ENCODE results near the gene PPP1R12B.
"Not testable (repeated sequence)": the region's sequence is repeated elsewhere in the genome, so short reads cannot be mapped to it uniquely, and the experiment has no call there.

The PPP1R12B gene

DNA sequence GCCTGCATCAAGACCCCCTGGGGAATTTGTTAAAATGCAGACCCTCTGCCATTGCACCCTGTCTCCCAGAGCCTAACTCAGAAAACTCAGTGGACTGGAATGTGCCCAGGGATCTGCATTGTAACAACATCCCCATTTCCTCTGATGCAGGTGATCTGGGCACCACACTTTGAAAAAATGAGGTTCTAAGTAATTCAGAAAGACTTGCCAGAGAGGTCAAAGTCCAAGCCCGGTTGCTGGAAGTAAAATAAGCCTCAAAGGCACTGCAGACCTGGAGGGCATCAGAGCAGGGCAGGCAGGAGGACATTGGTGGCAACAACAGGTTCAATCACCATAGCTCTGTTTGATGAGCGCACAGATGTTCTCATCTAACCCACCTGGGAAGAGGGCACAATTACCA lies 271.0 kb downstream of the PPP1R12B start:
- H3K9ac ChIP-seq (ENCODE audit: low read depth, low read length), result no peak overlapping the region
- H3K36me3 ChIP-seq (ENCODE audit: insufficient read depth, low read length), result no peaks in the 10 kb centered on the region
- no peaks in the 10 kb centered on the region for H3K9me3 ChIP-seq (ENCODE audit: insufficient read depth, low read length, severe bottlenecking)
- no peak overlapping the region for H2AFZ ChIP-seq (ENCODE audit: low read depth, low read length)
- ATAC-seq (ENCODE audit: insufficient read depth, low read depth), result no peak
- peaks cover 3% of the 10 kb centered on the region; the same call in 1 of the 2 replicates for H4K20me1 ChIP-seq (ENCODE audit: insufficient read depth, low read length)
- no peaks in the 10 kb centered on the region for H3K79me2 ChIP-seq (ENCODE audit: insufficient read depth, low read length)
- no peak overlapping the region for H3K4me3 ChIP-seq (ENCODE audit: low read depth in 1 of 2, low read length in 2 of 2)
- H3K27me3 ChIP-seq (ENCODE audit: insufficient read depth, low read length, poor library complexity), result no peaks in the 10 kb centered on the region
- TF ChIP-seq, protein P1, sequence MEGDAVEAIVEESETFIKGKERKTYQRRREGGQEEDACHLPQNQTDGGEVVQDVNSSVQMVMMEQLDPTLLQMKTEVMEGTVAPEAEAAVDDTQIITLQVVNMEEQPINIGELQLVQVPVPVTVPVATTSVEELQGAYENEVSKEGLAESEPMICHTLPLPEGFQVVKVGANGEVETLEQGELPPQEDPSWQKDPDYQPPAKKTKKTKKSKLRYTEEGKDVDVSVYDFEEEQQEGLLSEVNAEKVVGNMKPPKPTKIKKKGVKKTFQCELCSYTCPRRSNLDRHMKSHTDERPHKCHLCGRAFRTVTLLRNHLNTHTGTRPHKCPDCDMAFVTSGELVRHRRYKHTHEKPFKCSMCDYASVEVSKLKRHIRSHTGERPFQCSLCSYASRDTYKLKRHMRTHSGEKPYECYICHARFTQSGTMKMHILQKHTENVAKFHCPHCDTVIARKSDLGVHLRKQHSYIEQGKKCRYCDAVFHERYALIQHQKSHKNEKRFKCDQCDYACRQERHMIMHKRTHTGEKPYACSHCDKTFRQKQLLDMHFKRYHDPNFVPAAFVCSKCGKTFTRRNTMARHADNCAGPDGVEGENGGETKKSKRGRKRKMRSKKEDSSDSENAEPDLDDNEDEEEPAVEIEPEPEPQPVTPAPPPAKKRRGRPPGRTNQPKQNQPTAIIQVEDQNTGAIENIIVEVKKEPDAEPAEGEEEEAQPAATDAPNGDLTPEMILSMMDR (IDR thresholded peaks at IDR 0.05; ENCODE audit: borderline replicate concordance, extremely low read depth, low read length, poor library complexity, severe bottlenecking), result no peak
- TF ChIP-seq EZH2 (IDR thresholded peaks at IDR 0.05; ENCODE audit: borderline replicate concordance, low read depth, low read length, severe bottlenecking), result no peak
- H3K4me1 ChIP-seq (ENCODE audit: insufficient read depth, low read length), result no peaks in the 10 kb centered on the region
- H3K4me2 ChIP-seq (ENCODE audit: insufficient read depth, low read length), result no peak overlapping the region
- no peak overlapping the region for H3K27ac ChIP-seq (ENCODE audit: low read length)
- no peak for DNase-seq

DNA sequence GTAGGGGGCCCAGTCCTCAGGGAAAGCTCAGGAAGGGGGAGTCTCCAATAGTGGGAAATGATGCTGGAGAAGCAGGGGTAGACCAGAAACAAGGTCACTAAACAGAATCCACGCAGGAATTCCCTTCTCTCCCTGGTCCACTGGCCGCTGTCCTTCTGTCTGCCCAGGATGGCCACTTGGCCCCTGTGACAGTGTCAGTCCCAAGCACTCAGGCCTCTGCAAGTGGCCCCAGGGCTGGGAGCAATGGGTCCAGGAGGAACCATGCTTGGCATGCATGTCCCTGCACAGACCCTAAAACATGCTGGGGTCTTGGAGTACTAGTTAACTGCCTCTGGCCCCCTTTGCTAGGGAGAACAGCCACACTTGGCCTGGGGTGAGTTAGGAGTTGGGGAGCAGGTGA lies 271.5 kb downstream of the PPP1R12B start:
- H3K79me2 ChIP-seq (ENCODE audit: insufficient read depth, low read length); H4K20me1 ChIP-seq (ENCODE audit: insufficient read depth, low read length); H3K27ac ChIP-seq (ENCODE audit: low read length); H3K4me2 ChIP-seq (ENCODE audit: insufficient read depth, low read length); H3K9ac ChIP-seq (ENCODE audit: low read depth, low read length); DNase-seq; H2AFZ ChIP-seq (ENCODE audit: low read depth, low read length); H3K4me3 ChIP-seq (ENCODE audit: low read depth in 1 of 2, low read length in 2 of 2); H3K36me3 ChIP-seq (ENCODE audit: insufficient read depth, low read length); H3K4me1 ChIP-seq (ENCODE audit: insufficient read depth, low read length); H3K27me3 ChIP-seq (ENCODE audit: insufficient read depth, low read length, poor library complexity); H3K9me3 ChIP-seq (ENCODE audit: insufficient read depth, low read length, severe bottlenecking); ATAC-seq (ENCODE audit: insufficient read depth, low read depth): not testable (repeated sequence)

DNA sequence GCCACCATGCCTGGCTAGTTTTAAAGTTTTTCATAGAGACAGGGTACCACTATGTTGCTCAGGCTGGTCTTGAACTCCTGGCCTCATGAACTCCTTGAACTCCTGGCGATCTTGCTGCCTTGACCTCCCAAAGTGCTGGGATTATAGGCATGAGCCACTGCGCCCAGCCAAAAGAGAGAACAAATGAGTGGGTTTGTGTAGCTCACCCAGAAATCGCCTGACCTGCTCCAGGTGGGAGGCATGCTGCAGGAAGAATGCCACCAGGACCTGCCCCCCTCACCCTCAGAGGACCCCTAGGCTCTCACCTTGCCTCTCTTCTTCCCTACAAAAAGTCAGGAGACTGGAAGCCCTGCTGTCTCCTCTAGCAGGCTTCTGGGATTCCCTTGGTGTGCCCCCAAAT lies 272.9 kb downstream of the PPP1R12B start:
- no peak overlapping the region for H3K4me3 ChIP-seq (ENCODE audit: low read depth in 1 of 2, low read length in 2 of 2)
- H3K27ac ChIP-seq (ENCODE audit: low read length), result no peak overlapping the region
- H3K9me3 ChIP-seq (ENCODE audit: insufficient read depth, low read length, severe bottlenecking), result no peaks in the 10 kb centered on the region
- ATAC-seq (ENCODE audit: insufficient read depth, low read depth), result no peak
- H3K4me1 ChIP-seq (ENCODE audit: insufficient read depth, low read length), result 0 out of 2 replicates have a peak, but pooled peaks cover 1% of the 10 kb centered on the region
- H3K36me3 ChIP-seq (ENCODE audit: insufficient read depth, low read length), result no peaks in the 10 kb centered on the region
- TF ChIP-seq, protein P1 (IDR thresholded peaks at IDR 0.05; ENCODE audit: borderline replicate concordance, extremely low read depth, low read length, poor library complexity, severe bottlenecking), result no peak
- TF ChIP-seq EZH2 (IDR thresholded peaks at IDR 0.05; ENCODE audit: borderline replicate concordance, low read depth, low read length, severe bottlenecking), result no peak
- no peak for DNase-seq
- H2AFZ ChIP-seq (ENCODE audit: low read depth, low read length), result no peak overlapping the region
- H3K27me3 ChIP-seq (ENCODE audit: insufficient read depth, low read length, poor library complexity), result no peaks in the 10 kb centered on the region
- no peak overlapping the region for H3K4me2 ChIP-seq (ENCODE audit: insufficient read depth, low read length)
- H3K79me2 ChIP-seq (ENCODE audit: insufficient read depth, low read length), result no peaks in the 10 kb centered on the region
- peaks cover 7% of the 10 kb centered on the region; the same call in 1 of the 2 replicates for H4K20me1 ChIP-seq (ENCODE audit: insufficient read depth, low read length)
- no peak overlapping the region for H3K9ac ChIP-seq (ENCODE audit: low read depth, low read length)

DNA sequence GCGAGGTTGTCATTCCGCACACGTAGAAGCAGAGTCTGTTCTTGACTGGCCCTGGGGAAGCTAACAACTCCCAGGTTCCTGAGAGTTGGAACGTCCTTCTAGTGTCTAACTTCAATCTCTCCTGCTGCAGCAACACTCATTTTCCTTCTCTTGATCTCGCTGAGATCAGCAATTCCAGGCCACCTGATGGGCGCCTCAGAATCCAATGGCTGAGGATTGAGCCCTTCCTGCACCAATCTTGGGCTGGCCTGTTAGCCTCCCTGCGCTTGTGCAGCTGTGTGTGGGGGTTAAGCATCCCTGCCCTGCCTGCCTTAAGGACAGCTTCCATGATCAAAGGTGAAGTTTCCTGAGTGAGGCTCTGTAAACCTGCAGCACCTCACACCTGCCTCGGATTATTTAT lies 273.9 kb downstream of the PPP1R12B start:
- Histone ChIP-seq H3K9ac (ENCODE audit: low read depth, low read length) (no peak overlapping the region), H3K79me2 (ENCODE audit: insufficient read depth, low read length) (no peaks in the 10 kb centered on the region), H4K20me1 (ENCODE audit: insufficient read depth, low read length) (peaks cover 7% of the 10 kb centered on the region; the same call in 1 of the 2 replicates), H3K4me2 (ENCODE audit: insufficient read depth, low read length) (no peak overlapping the region), H3K4me1 (ENCODE audit: insufficient read depth, low read length) (peaks cover 5% of the 10 kb centered on the region; the same call in 1 of the 2 replicates), H3K9me3 (ENCODE audit: insufficient read depth, low read length, severe bottlenecking) (no peaks in the 10 kb centered on the region), H3K27me3 (ENCODE audit: insufficient read depth, low read length, poor library complexity) (no peaks in the 10 kb centered on the region), H3K4me3 (ENCODE audit: low read depth in 1 of 2, low read length in 2 of 2) (no peak overlapping the region), H3K27ac (ENCODE audit: low read length) (no peak overlapping the region), H2AFZ (ENCODE audit: low read depth, low read length) (no peak overlapping the region), H3K36me3 (ENCODE audit: insufficient read depth, low read length) (no peaks in the 10 kb centered on the region)
- no peak for TF ChIP-seq EZH2 (IDR thresholded peaks at IDR 0.05; ENCODE audit: borderline replicate concordance, low read depth, low read length, severe bottlenecking)
- TF ChIP-seq, protein P1 (IDR thresholded peaks at IDR 0.05; ENCODE audit: borderline replicate concordance, extremely low read depth, low read length, poor library complexity, severe bottlenecking), result no peak
- no peak for ATAC-seq (ENCODE audit: insufficient read depth, low read depth)
- DNase-seq, result no peak
